K562 (cell line): ENCODE data around the gene GPR35. TPM values are rescaled to one million over a fixed set of nuclear protein-coding genes. Genes with fewer than 3 reads are reported as not detected.
A peak's percentile ranks its signal among the peaks of the same experiment; 100 is the strongest.

Source experiments
- CHCHD3 ChIP-seq: fragments of 250-450 bp; sonication (Bioruptor Pico); IDR thresholded peaks from 2 replicates; pipeline ENCODE4 v2.1.2; 2022; ENCODE audit warnings: mild to moderate bottlenecking
- CTCFL ChIP-seq: IDR thresholded peaks from 2 replicates; pipeline ENCODE4 v1.6.1; 2011; ENCODE audit warnings: borderline replicate concordance, low read depth, mild to moderate bottlenecking, moderate library complexity, low read length; ENCODE audit not compliant: insufficient read depth, poor library complexity, severe bottlenecking
- GABPB1 ChIP-seq: sonication (generic); formaldehyde crosslinking; IDR thresholded peaks from 2 replicates; pipeline ENCODE4 v1.8.0; 2022; ENCODE audit warnings: mild to moderate bottlenecking, missing genetic modification reagents
- HNRNPUL1 ChIP-seq: fragments of 200-400 bp; formaldehyde crosslinking; IDR thresholded peaks from 2 replicates; pipeline ENCODE4 v1.6.1; 2017; ENCODE audit warnings: low read length
- JUND ChIP-seq, 2 experiments: IDR thresholded peaks; 2 replicates in 1 of 2; 3 replicates in 1 of 2; pipeline ENCODE4 v1.6.1; 2011; ENCODE audit warnings: borderline replicate concordance in 2 of 2, low read depth in 2 of 2, low read length in 2 of 2, improper control_type of control experiment in 1 of 2, missing biosample characterization in 1 of 2, missing genetic modification characterization in 1 of 2, missing genetic modification reagents in 1 of 2
- POLR2A ChIP-seq: fragments of 450-650 bp; conservative IDR thresholded peaks from 2 replicates; pipeline ENCODE4 v1.6.1; 2016
- RFX1 ChIP-seq: fragments of 450-650 bp; IDR thresholded peaks from 2 replicates; pipeline ENCODE4 v1.6.1; 2016; ENCODE audit warnings: mild to moderate bottlenecking, moderate library complexity
- SMARCC2 ChIP-seq: fragments of 450-650 bp; IDR thresholded peaks from 2 replicates; pipeline ENCODE4 v1.6.1; 2017; ENCODE audit warnings: antibody characterized with exemption, moderate library complexity, mild to moderate bottlenecking, low read depth
- STAT5A ChIP-seq: IDR thresholded peaks from 2 replicates; pipeline ENCODE4 v1.6.1; 2012; ENCODE audit warnings: low read length, inconsistent platforms, borderline replicate concordance
- TARDBP ChIP-seq: fragments of 450-650 bp; IDR thresholded peaks from 2 replicates; pipeline ENCODE4 v1.6.1; 2016
- TFE3 ChIP-seq: fragments of 450-650 bp; formaldehyde crosslinking; IDR thresholded peaks from 2 replicates; pipeline ENCODE4 v1.4.0; 2020; ENCODE audit warnings: mild to moderate bottlenecking, mixed read lengths
- THAP12 ChIP-seq: fragments of 250-450 bp; sonication (Bioruptor Pico); IDR thresholded peaks from 2 replicates; pipeline ENCODE4 v1.9.0; 2021; ENCODE audit warnings: mild to moderate bottlenecking, inconsistent platforms
- USF2 ChIP-seq: sonication (generic); formaldehyde crosslinking; IDR thresholded peaks from 2 replicates; pipeline ENCODE4 v1.5.0; 2020; ENCODE audit warnings: missing genetic modification reagents
- ZNF133 ChIP-seq: fragments of 250-450 bp; sonication (Bioruptor Pico); IDR thresholded peaks from 2 replicates; pipeline ENCODE4 v1.4.0; 2020; ENCODE audit warnings: mild to moderate bottlenecking
- ZNF165 ChIP-seq: fragments of 250-450 bp; sonication (Bioruptor Pico); IDR thresholded peaks from 2 replicates; pipeline ENCODE4 v1.4.0; 2020; ENCODE audit warnings: borderline replicate concordance
- ZNF311 ChIP-seq: fragments of 250-450 bp; sonication (Bioruptor Pico); IDR thresholded peaks from 2 replicates; pipeline ENCODE4 v1.4.0; 2020; ENCODE audit warnings: mild to moderate bottlenecking, moderate library complexity
- ZNF41 ChIP-seq: fragments of 250-450 bp; sonication (Bioruptor Pico); conservative IDR thresholded peaks from 2 replicates; pipeline ENCODE4 v1.4.0; 2020; ENCODE audit warnings: mild to moderate bottlenecking
- ZNF444 ChIP-seq: fragments of 250-450 bp; sonication (Bioruptor Pico); IDR thresholded peaks from 2 replicates; pipeline ENCODE4 v1.4.0; 2020; ENCODE audit warnings: mild to moderate bottlenecking, moderate library complexity
- ZNF639 ChIP-seq, 2 experiments: fragments of 200-800 bp in 1 of 2; sonication (Bioruptor generic) in 1 of 2; sonication (generic) in 1 of 2; formaldehyde crosslinking in 1 of 2; IDR thresholded peaks in 1 of 2; conservative IDR thresholded peaks in 1 of 2; 2 replicates each; pipeline versions ENCODE4 v1.5.0 to v1.6.1; 2016 to 2020; ENCODE audit warnings: missing compliant biosample characterization in 1 of 2, missing genetic modification characterization in 1 of 2, missing genetic modification reagents in 1 of 2
- polyA plus RNA-seq, 8 experiments: library from polyadenylated mRNA; depleted of rRNA in 4 of 8; stranded (reverse) in 5 of 8; unstranded in 3 of 8; fragments of >200 nt; fragmentation: Nextera tagmentation in 2 of 8; fragmentation: Illumina TruSeq in 1 of 8; extraction: Ambion mirVana in 2 of 8; extraction: Trizol in 1 of 8; gene quantifications; 2 replicates each; pipeline versions ENCODE4 v1.2.1 to v1.2.3, GENCODE V29; 2011 to 2014; ENCODE audit warnings: inconsistent platforms in 1 of 8, missing spikeins in 1 of 8
- total RNA-seq, 7 experiments: library from RNA; depleted of rRNA in 6 of 7; stranded (reverse); fragments of >200 nt in 6 of 7; fragmentation: Illumina TruSeq in 2 of 7; extraction: Trizol in 2 of 7; gene quantifications; 2 replicates each; pipeline versions ENCODE4 v1.2.1 to v1.2.3, GENCODE V29; 2011 to 2021; ENCODE audit warnings: low replicate concordance in 1 of 7

The GPR35 gene
- total and polyA plus RNA-seq, 9 of the 15 experiments (the other 6 are each of a cell fraction or from before 2014, with no cell fraction given), result 0.04 to 0.50 (median 0.29) TPM; not detected in 3

GRCh38 chr2:240586198-240586918 is 38.9 kb upstream of the GPR35 start, which contains the start of gene CAPN10 (continued):
- TF ChIP-seq USF2 (CRISPR knock-in tag) (peak; percentile 94), STAT5A (no peak), THAP12 (CRISPR knock-in tag) (no peak), JUND (IDR thresholded peaks at IDR 0.05; ENCODE audit: borderline replicate concordance, low read depth, low read length) (peak; percentile 4; the same call in 1 of the 2 replicates), JUND (tag; IDR thresholded peaks at IDR 0.05; ENCODE audit: borderline replicate concordance, low read depth, low read length) (no peak), GABPB1 (CRISPR knock-in tag) (peak; percentile 94), RFX1 (peak; percentile 40; the same call in 1 of the 2 replicates), ZNF41 (CRISPR knock-in tag) (no peak), POLR2A (peak; percentile 79), CTCFL (no peak), ZNF165 (CRISPR knock-in tag) (no peak), TFE3 (CRISPR knock-in tag) (peak; percentile 100), HNRNPUL1 (no peak), SMARCC2 (no peak), TARDBP (no peak), ZNF639 (CRISPR knock-in tag; conservative IDR thresholded peaks at IDR 0.05 in 1 of 2, IDR thresholded peaks at IDR 0.05 in 1 of 2) (peak in 1 of 2 experiments; percentile 84; a peak in 2 of 4 replicates), ZNF444 (no peak), CHCHD3 (CRISPR knock-in tag) (no peak), ZNF133 (CRISPR knock-in tag) (no peak), ZNF311 (CRISPR knock-in tag) (no peak)
